HG03460 (cell line): ENCODE measurements around the gene WDR38.

ENCODE experiments used
- ATAC-seq: cut with Tn5 transposase; IDR thresholded peaks from one replicate; pipeline ENCODE4 v1.9.1; 2021; ENCODE audit not compliant: unreplicated experiment

WDR38 gene

GRCh38 chr9:124880501-124880900 lies 27.2 kb downstream of the WDR38 start:
- no peak for ATAC-seq

GRCh38 chr9:124881138-124881743 lies 28.0 kb downstream of the WDR38 start:
- no peak for ATAC-seq

DNA sequence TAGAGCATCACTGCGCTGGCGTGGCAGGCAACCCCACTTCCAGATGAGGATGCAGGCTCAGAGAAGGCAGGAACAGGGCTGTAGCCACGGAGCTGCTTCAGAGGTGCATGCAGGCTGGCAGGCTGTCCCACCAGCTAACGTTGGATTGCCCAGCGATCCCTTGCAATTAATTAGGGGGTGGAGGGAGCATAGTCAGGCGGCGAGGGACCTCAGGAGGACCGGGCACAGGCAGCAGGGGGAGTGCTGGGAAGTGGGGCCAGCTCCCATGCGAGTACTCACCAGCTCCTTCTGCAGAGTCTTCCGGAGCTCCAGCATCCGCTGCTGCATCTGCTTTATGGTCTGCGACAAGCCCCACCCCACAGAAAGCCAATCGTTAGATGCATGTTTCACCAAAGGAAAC lies 29.0 kb downstream of the WDR38 start:
- no peak for ATAC-seq

DNA sequence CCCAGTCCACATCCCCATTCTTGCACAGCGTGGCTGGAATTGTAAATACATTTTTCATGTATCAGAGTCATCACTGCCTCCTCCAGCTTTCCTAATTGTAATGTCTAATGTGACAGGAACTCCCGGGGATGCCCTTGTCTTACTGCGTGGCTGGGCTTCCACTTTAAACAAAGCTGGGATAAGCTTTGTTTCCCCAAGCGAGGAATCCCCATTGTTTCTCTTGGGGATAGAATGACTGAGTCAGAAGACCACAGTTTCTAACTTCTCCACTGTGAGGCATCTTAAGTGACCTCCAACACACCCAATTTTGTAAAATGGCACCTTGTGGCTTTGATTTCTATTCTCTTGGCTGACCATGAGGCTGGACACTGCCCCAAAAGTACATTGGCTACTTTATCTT lies 31.1 kb downstream of the WDR38 start:
- no peak for ATAC-seq

DNA sequence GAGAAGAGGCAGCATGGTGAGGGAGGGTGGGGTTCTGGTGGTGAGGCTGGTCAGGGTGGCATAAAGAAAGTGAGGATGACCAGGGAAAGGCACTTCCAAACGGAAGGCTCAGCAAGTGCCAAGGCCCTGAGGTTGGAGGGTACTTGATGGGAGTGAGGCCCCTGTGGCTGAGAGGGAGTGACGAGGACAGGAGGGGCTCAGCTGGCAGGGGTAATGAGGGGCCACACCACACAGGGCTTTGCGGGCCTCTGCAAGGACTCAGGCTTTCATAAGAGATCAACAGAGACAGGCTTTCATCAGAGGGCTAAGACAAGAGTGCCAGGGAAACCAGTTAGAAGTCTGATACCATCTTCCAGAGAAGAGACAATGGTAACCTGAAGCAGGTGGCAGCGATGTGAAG lies 32.3 kb downstream of the WDR38 start:
- no peak for ATAC-seq

- no peak for ATAC-seq
Measured at GRCh38 chr9:124886461-124886860, 33.2 kb downstream of the WDR38 start.

DNA sequence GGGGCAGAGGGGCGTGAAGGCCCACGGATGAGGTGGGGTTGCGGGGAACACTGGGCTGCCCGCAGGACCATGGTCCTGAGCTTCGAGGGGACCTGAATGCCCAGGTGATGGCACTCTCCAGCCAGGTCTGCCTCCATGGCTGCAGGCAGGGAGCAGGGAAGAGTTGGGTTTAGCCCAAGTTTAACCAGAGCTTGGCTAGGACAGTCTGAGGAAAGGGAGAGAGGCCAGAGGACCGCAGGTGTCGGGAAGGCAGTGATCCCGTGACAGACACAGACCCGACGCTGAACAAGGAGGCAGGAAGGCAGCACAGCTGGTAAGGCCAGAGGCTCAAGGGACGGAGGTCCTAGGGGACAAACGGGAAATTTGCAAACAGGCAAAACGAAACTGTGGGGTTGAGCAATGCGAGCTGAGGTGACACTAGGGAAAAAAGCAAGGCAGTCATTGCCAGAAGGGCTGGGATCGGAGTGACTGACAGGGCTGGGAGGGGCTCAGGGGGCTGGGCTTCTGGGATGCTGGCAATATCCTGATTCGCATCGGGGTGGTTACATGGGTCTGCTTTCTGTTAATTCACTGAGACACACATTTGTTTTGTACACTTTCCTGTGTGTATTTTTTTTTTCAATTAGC lies 33.7 kb downstream of the WDR38 start:
- no peak for ATAC-seq

- no peak for ATAC-seq
Measured at GRCh38 chr9:124887832-124888231, 34.6 kb downstream of the WDR38 start.

- no peak for ATAC-seq
Measured at GRCh38 chr9:124889006-124889405, 35.7 kb downstream of the WDR38 start.

- ATAC-seq, result no peak
Measured at GRCh38 chr9:124890179-124890578, 36.9 kb downstream of the WDR38 start.

- ATAC-seq, result no peak
Measured at GRCh38 chr9:124894035-124894740, 40.9 kb downstream of the WDR38 start.

DNA sequence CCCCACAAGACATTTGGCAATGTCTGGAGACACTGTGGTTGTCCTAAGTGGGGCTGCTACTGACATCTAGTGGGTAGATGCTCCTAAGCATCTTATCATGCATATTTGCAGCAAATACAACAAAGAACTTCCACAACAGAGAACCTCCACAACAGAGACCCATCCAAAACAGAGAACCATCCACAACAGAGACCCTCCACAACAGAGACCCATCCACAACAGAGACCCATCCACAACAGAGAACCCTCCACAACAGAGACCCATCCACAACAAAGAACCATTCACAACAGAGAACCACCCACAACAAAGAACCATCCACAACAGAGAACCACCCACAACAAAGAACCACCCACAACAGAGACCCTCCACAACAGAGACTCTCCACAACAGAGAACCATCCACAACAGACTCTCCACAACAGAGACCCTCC lies 41.5 kb downstream of the WDR38 start:
- ATAC-seq, result no peak

DNA sequence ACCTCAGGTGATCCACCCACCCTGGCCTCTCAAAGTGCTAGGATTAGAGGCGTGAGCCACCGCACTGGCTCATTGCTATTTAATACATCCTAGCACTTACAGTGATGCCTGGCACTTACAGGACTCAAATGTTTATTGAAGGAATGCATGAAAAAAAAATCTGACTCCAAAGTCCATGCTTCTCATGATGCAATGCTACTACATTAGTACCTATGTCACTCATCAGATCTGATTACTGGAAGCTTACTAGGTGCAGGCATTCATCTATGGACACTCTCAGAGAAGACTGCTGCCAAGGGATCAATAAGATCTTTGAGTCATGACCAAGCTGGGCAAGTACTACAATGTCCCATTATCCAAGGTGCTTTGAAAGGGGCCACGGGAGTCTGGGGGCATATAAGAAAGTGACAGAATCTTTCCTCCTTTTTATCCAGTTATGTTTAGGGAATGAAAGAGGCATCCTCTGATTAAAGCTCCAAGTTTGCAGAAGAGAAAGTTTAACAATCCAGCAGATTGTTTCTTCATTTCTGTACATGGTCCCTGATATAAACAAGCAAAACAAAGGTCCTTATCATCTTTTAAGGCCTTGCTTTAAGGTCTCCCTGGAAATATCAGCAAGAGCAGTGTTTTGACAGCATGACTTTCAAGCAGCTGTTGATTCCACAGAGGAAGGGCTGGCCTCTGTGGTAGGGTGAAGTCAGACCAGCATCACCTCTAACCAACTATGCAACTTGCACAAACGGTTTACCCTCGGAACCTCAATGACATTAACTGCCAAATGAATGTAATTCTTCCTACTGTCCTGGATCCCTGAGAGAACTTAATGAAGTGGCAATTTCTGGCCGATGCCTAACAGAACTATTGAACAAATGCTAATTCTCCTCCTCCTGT lies 44.6 kb downstream of the WDR38 start:
- ATAC-seq, result no peak

- no peak for ATAC-seq
Measured at GRCh38 chr9:124899845-124900244, 46.6 kb downstream of the WDR38 start.

DNA sequence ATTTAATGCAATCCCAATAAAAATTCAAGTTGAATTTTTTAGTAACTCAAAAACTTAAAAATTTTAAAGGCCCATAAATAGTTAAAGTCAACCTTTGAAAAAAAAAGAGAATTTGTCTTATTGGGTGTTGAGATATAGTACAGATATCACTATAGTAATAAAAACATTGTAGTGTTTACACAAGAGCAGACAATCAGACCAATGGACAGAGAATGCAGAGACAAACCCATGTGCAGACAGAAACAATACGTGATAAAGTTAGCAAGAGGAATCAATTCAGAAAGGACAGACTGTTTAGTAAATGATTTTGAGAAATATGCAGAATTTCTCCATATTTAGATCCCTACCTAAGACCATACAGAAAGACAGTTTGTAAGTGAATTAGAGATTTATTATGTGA lies 53.7 kb downstream of the WDR38 start:
- ATAC-seq, result no peak
